ENCODE results near the gene INTS7. TPM values are rescaled to one million over a fixed set of nuclear protein-coding genes. Genes with fewer than 3 reads are reported as not detected.

INTS7 gene
- total and polyA plus RNA-seq, 10 donors: 5.4 to 16.5 (median 12.3) TPM

DNA sequence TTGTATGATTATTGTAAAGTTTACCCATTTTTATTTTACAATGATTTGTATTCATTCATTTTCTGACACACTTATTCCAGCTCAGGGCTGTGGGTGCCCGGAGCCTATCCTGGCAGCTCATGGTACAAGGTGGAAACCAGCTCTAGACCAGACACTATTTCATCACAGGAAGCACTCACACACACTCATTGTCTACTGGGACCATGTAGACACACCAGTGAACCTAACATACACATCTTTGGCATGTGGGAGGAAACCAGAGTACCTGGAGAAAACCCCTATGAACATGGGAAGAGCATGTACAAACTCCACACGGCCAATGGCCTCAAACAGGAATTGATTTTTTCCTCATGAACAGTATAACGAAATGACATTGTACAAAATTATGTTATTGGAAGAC, 2.5 kb upstream of the INTS7 start:
- intact Hi-C loops (cut with DNase I; ENCODE audit: low total_unique reads): loop anchor here (10.0 kb wide), 2 partner anchors 203 to 363 kb away; partner anchors contain the start of genes LPGAT1 and NEK2
- Histone ChIP-seq H3K27ac (no peak overlapping the region), H3K27me3 (replicated peaks in 1 of 7) (no peaks in the 10 kb centered on the region), H3K9me3 (no peaks in the 10 kb centered on the region), H3K36me3 (no peaks in the 10 kb centered on the region), H3K4me3 (no peak overlapping the region), H3K4me1 (peaks cover 18 to 44% (median 31%) of the 10 kb centered on the region in 6 donors)
- TF ChIP-seq POLR2AphosphoS5 (IDR thresholded peaks at IDR 0.05): no peak
- TF ChIP-seq CTCF (IDR thresholded peaks at IDR 0.05 in 8 of 11, conservative IDR thresholded peaks at IDR 0.05 in 3 of 11): no peak
- TF ChIP-seq POLR2A (IDR thresholded peaks at IDR 0.05): no peak
- 52 to 68% (median 58%) methylated on average over 3 of the region's 3 CpGs for WGBS, 5 donors
- no peak for DNase-seq

DNA sequence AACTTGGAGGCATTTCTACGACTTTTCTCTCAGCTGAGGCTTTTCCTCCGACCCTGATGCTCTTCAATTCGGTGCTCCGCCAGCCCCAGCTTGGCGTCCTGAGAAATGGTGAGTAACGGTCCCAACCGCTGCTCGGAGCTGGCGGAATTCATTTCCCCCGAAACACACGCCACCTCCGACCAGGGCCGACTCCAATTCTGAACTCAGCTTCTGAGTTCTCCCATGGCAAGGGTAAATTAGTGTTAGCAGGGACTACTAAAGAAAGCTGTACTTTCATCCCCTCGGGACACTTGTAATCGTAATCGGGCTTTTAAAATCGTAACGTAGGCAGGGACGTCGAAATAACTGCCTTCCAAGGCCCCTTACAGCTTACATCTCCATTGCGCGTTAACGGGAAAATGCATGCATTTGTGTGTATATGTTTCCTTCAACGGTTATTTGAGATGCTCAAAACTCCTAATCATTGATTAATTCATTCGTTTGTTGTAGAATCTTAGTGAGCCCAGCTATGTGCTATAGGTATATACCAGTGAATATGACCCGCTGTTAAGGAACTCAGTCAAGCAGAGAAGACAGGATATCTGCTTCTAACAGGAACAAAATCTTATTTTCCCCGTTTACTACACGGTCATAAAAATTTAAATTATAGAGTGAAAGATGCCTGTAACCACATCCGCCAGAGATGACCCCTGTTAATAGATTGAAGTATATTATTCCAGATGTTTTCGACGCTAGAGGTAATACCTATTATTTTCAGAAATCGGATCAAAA, 663 bp upstream of the INTS7 start:
- TF ChIP-seq POLR2AphosphoS5 (IDR thresholded peaks at IDR 0.05): no peak
- TF ChIP-seq CTCF (IDR thresholded peaks at IDR 0.05 in 8 of 11, conservative IDR thresholded peaks at IDR 0.05 in 3 of 11): no peak
- no peak for TF ChIP-seq POLR2A (IDR thresholded peaks at IDR 0.05)
- no peaks in the 10 kb centered on the region for H3K27me3 ChIP-seq (replicated peaks in 1 of 7)
- no peaks in the 10 kb centered on the region for H3K9me3 ChIP-seq
- DNase-seq: no peak
- peak overlapping the region in 7 of 8 donors; percentile 83 to 93 (median 91) for H3K27ac ChIP-seq
- intact Hi-C loops (cut with DNase I; ENCODE audit: low total_unique reads): loop anchor here (10.0 kb wide), 2 partner anchors 201 to 361 kb away; partner anchors contain the start of genes LPGAT1 and NEK2
- peak overlapping the region; percentile 47 to 77 (median 65) for H3K4me3 ChIP-seq
- 0 to 1% (median 1%) methylated on average over 32 of the region's 32 CpGs for WGBS, 5 donors
- H3K4me1 ChIP-seq: peaks cover 18 to 63% (median 42%) of the 10 kb centered on the region in 6 donors
- no peaks in the 10 kb centered on the region for H3K36me3 ChIP-seq

DNA sequence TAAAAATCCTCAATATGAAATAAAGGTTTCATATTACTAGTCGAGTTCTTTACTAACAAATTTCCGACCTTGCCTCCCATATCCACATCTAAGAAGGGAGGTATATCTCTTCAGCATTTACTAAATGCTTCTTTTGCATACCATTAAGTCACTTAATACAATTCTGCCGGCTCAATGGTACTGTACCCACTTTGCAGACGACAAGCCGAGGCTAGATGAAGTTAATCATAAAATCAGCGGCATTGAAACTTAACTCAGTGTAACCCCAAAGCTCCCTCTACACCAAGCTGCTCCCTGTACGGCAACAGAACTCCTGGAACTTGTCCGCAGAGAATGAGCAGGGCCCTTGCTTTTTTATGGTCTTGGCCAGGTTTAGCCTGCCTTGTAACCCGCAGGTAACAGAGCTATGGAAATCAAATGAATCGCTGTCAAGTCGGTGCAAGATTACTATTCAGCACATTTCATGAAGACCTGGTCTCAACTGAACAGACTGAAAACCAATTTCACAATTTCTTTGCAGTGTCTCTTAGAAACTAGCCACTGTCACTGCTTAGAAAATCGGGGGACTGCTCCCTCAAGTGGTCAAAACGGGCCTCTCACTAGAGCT, 738 bp downstream of the INTS7 start:
- Histone ChIP-seq H3K4me3 (peak overlapping the region; percentile 47 to 77 (median 65)), H3K27me3 (replicated peaks in 1 of 7) (no peaks in the 10 kb centered on the region), H3K36me3 (no peaks in the 10 kb centered on the region), H3K4me1 (peaks cover 18 to 76% (median 49%) of the 10 kb centered on the region in 6 donors), H3K27ac (peak overlapping the region; percentile 83 to 93 (median 90)), H3K9me3 (no peaks in the 10 kb centered on the region)
- no peak for DNase-seq
- 4 to 9% (median 6%) methylated on average over 13 of the region's 13 CpGs for WGBS, 5 donors
- intact Hi-C loops (cut with DNase I; ENCODE audit: low total_unique reads): loop anchor here (10.0 kb wide), 2 partner anchors 200 to 360 kb away; partner anchors contain the start of genes LPGAT1 and NEK2
- TF ChIP-seq POLR2A (IDR thresholded peaks at IDR 0.05) (no peak), CTCF (IDR thresholded peaks at IDR 0.05 in 8 of 11, conservative IDR thresholded peaks at IDR 0.05 in 3 of 11) (no peak), POLR2AphosphoS5 (IDR thresholded peaks at IDR 0.05) (no peak)
